ENCODE measurements around the gene CLEC2L.

The CLEC2L gene

GRCh38 chr7:139559364-139560105 lies 36.0 kb downstream of the CLEC2L start:
- no peak for DNase-seq

GRCh38 chr7:139560199-139560598 lies 36.7 kb downstream of the CLEC2L start:
- DNase-seq, result no peak

GRCh38 chr7:139560678-139561077 lies 37.2 kb downstream of the CLEC2L start:
- no peak for DNase-seq

- DNase-seq, result no peak
Observed at GRCh38 chr7:139562491-139562890, 39.0 kb downstream of the CLEC2L start.

GRCh38 chr7:139562961-139563565 lies 39.6 kb downstream of the CLEC2L start:
- no peak for DNase-seq

GRCh38 chr7:139563856-139564255 lies 40.4 kb downstream of the CLEC2L start:
- no peak for DNase-seq

GRCh38 chr7:139566075-139566474 lies 42.6 kb downstream of the CLEC2L start:
- no peak for DNase-seq

- DNase-seq, result no peak
Observed at GRCh38 chr7:139566736-139567646, 43.5 kb downstream of the CLEC2L start.

GRCh38 chr7:139567647-139568345 lies 44.3 kb downstream of the CLEC2L start:
- no peak for DNase-seq

- DNase-seq, result no peak
Observed at GRCh38 chr7:139568346-139568675, 44.8 kb downstream of the CLEC2L start.

GRCh38 chr7:139568813-139569490 lies 45.5 kb downstream of the CLEC2L start:
- no peak for DNase-seq

- no peak for DNase-seq
Observed at GRCh38 chr7:139570119-139570518, 46.6 kb downstream of the CLEC2L start.

- no peak for DNase-seq
Observed at GRCh38 chr7:139570626-139571025, 47.1 kb downstream of the CLEC2L start.

GRCh38 chr7:139571190-139571589 lies 47.7 kb downstream of the CLEC2L start:
- DNase-seq, result no peak

GRCh38 chr7:139571651-139572050 lies 48.2 kb downstream of the CLEC2L start:
- DNase-seq, result no peak

GRCh38 chr7:139572071-139572470 lies 48.6 kb downstream of the CLEC2L start:
- DNase-seq, result no peak

- no peak for DNase-seq
Observed at GRCh38 chr7:139572704-139573385, 49.4 kb downstream of the CLEC2L start.

- no peak for DNase-seq
Observed at GRCh38 chr7:139573871-139574270, 50.4 kb downstream of the CLEC2L start.

- DNase-seq, result no peak
Observed at GRCh38 chr7:139574618-139575337, 51.3 kb downstream of the CLEC2L start.

GRCh38 chr7:139575338-139575680 lies 51.8 kb downstream of the CLEC2L start:
- DNase-seq, result no peak
